ENCODE results near the gene RIPK4. TPM values are rescaled to one million over a fixed set of nuclear protein-coding genes. Genes with fewer than 3 reads are reported as not detected.

RIPK4 gene
- polyA plus RNA-seq, 1 donor (not counting 4 experiments of a cell fraction or from before 2014, with no cell fraction given) = 18.4 TPM

DNA sequence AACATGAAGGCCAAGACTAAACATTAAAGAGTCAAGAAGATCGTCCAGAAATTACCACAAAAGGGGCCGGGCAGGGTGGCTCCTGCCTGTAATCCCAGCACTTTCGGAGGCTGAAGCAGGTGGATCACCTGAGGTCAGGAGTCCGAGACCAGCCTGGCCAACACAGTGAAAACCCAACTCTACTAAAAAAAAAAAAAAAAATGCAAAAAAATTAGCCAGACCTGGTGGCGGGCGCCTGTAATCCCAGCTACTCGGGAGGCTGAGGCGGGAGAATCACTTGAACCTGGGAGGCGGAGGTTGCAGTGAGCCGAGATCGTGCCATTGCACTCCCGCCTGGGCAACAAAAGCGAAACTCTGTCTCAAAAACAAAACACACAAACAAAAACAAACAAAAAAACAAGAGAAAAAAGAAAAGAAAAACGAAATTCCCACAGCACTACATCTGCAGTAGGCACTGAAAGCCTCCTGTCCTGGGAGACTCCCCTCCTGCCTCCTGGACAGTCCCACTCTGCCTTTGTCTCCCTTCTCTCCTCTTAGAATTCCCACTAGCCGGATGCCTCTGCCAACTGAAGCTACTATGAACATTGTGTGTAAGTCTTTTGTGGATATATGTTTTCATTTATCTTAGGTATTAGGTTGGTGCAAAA is 17.7 kb upstream of the RIPK4 start:
- no peaks in the 10 kb centered on the region for H3K9me1 ChIP-seq (ENCODE audit: control insufficient read depth, extremely low read depth, insufficient read depth, low read length)
- no peak overlapping the region for H3K4me3 ChIP-seq (ENCODE audit: control insufficient read depth in 2 of 3, extremely low read depth in 1 of 3, insufficient read depth in 2 of 3, low read depth in 1 of 3, low read length in 3 of 3)
- dilution Hi-C loops (cut with MboI; ENCODE audit: extremely low pct_ligation_motif_present, low sequenced_read_pairs) = no loop called here
- H3K27ac ChIP-seq (ENCODE audit: control insufficient read depth, insufficient read depth, low read length) = peak overlapping the region; percentile 96
- no peaks in the 10 kb centered on the region for H3K9me3 ChIP-seq (ENCODE audit: control insufficient read depth, low read depth, low read length)
- TF ChIP-seq EZH2 (IDR thresholded peaks at IDR 0.05; ENCODE audit: low read length) = no peak
- TF ChIP-seq, protein P1, sequence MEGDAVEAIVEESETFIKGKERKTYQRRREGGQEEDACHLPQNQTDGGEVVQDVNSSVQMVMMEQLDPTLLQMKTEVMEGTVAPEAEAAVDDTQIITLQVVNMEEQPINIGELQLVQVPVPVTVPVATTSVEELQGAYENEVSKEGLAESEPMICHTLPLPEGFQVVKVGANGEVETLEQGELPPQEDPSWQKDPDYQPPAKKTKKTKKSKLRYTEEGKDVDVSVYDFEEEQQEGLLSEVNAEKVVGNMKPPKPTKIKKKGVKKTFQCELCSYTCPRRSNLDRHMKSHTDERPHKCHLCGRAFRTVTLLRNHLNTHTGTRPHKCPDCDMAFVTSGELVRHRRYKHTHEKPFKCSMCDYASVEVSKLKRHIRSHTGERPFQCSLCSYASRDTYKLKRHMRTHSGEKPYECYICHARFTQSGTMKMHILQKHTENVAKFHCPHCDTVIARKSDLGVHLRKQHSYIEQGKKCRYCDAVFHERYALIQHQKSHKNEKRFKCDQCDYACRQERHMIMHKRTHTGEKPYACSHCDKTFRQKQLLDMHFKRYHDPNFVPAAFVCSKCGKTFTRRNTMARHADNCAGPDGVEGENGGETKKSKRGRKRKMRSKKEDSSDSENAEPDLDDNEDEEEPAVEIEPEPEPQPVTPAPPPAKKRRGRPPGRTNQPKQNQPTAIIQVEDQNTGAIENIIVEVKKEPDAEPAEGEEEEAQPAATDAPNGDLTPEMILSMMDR (optimal IDR thresholded peaks at IDR 0.05 in 1 of 3, IDR thresholded peaks at IDR 0.05 in 1 of 3, conservative IDR thresholded peaks at IDR 0.05 in 1 of 3; ENCODE audit: extremely low read depth in 1 of 3, insufficient read depth in 2 of 3, low read length in 3 of 3) = no peak
- H3K9ac ChIP-seq (ENCODE audit: control insufficient read depth, extremely low read depth, insufficient read depth, low read length) = peak overlapping the region; percentile 72
- FAIRE-seq (no peak), DNase-seq (ENCODE audit: low read depth, low spot score) (no peak)
- no peaks in the 10 kb centered on the region for H3K79me2 ChIP-seq (ENCODE audit: control insufficient read depth, insufficient read depth, low read length)
- H3K27me3 ChIP-seq (ENCODE audit: control insufficient read depth, extremely low read depth, insufficient read depth, low read length) = no peaks in the 10 kb centered on the region
- peaks cover 45% of the 10 kb centered on the region for H3K4me1 ChIP-seq (ENCODE audit: control insufficient read depth, extremely low read depth, insufficient read depth, low read length)
- H3K4me2 ChIP-seq (ENCODE audit: control insufficient read depth, extremely low read depth, insufficient read depth, low read depth, low read length) = peak overlapping the region; percentile 83
- no peaks in the 10 kb centered on the region for H4K20me1 ChIP-seq (ENCODE audit: control insufficient read depth, extremely low read depth, insufficient read depth, low read length)
- no peaks in the 10 kb centered on the region for H3K36me3 ChIP-seq (ENCODE audit: control insufficient read depth in 2 of 2, extremely low read depth in 1 of 2, insufficient read depth in 2 of 2, low read length in 2 of 2)
- no peak overlapping the region for H2AFZ ChIP-seq (ENCODE audit: control insufficient read depth, low read length)

DNA sequence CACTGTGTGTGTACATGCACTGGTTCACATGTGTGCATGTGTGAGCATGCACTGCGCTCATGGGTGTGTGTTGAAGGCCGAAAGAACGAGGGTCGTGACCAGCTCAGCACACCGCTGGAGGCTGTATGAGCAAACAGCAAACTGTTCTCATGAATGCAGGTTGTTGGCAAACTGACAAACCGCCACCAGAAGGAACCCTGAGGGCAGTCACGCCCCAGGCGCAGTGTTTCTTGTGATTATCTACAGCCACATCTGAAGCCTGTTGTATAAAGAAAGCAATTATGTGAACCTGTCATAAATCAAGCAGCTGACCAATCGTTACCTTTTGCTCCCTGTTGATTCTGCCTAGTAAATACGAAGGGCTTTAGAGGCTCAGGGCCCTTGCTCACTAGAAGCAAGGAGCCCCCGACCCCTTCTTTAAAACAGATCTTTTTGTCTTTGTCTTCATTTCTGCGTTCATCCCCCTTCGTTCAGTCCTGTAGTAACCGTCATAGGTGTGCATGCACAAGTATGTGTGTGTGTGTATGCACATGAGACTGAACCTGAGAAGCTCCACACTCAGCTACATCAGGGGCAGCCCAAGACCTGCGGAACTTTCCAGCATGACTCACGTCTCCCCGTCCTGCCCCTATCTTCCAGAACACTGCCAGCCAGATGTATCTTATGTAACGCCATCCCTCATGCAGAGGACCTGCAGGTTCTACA is 16.8 kb upstream of the RIPK4 start:
- H3K79me2 ChIP-seq (ENCODE audit: control insufficient read depth, insufficient read depth, low read length) = no peaks in the 10 kb centered on the region
- H3K9ac ChIP-seq (ENCODE audit: control insufficient read depth, extremely low read depth, insufficient read depth, low read length) = peak overlapping the region; percentile 72
- no peaks in the 10 kb centered on the region for H4K20me1 ChIP-seq (ENCODE audit: control insufficient read depth, extremely low read depth, insufficient read depth, low read length)
- no peak for TF ChIP-seq EZH2 (IDR thresholded peaks at IDR 0.05; ENCODE audit: low read length)
- TF ChIP-seq, protein P1 (optimal IDR thresholded peaks at IDR 0.05 in 1 of 3, IDR thresholded peaks at IDR 0.05 in 1 of 3, conservative IDR thresholded peaks at IDR 0.05 in 1 of 3; ENCODE audit: extremely low read depth in 1 of 3, insufficient read depth in 2 of 3, low read length in 3 of 3) = no peak
- H3K4me1 ChIP-seq (ENCODE audit: control insufficient read depth, extremely low read depth, insufficient read depth, low read length) = peaks cover 45% of the 10 kb centered on the region
- no peaks in the 10 kb centered on the region for H3K9me1 ChIP-seq (ENCODE audit: control insufficient read depth, extremely low read depth, insufficient read depth, low read length)
- FAIRE-seq (peak; percentile 76), DNase-seq (ENCODE audit: low read depth, low spot score) (peak; percentile 88)
- H3K4me2 ChIP-seq (ENCODE audit: control insufficient read depth, extremely low read depth, insufficient read depth, low read depth, low read length) = peak overlapping the region; percentile 83
- no peaks in the 10 kb centered on the region for H3K36me3 ChIP-seq (ENCODE audit: control insufficient read depth in 2 of 2, extremely low read depth in 1 of 2, insufficient read depth in 2 of 2, low read length in 2 of 2)
- no peaks in the 10 kb centered on the region for H3K27me3 ChIP-seq (ENCODE audit: control insufficient read depth, extremely low read depth, insufficient read depth, low read length)
- peak overlapping the region; percentile 96 for H3K27ac ChIP-seq (ENCODE audit: control insufficient read depth, insufficient read depth, low read length)
- H3K4me3 ChIP-seq (ENCODE audit: control insufficient read depth in 2 of 3, extremely low read depth in 1 of 3, insufficient read depth in 2 of 3, low read depth in 1 of 3, low read length in 3 of 3) = peak overlapping the region in 2 of 3 experiments; percentile 25 to 42
- dilution Hi-C loops (cut with MboI; ENCODE audit: extremely low pct_ligation_motif_present, low sequenced_read_pairs) = no loop called here
- H3K9me3 ChIP-seq (ENCODE audit: control insufficient read depth, low read depth, low read length) = no peaks in the 10 kb centered on the region
- H2AFZ ChIP-seq (ENCODE audit: control insufficient read depth, low read length) = no peak overlapping the region
